ENCODE measurements around the gene SIGLEC6. TPM values are rescaled to one million over a fixed set of nuclear protein-coding genes. Genes with fewer than 3 reads are reported as not detected.

The SIGLEC6 gene
- polyA plus RNA-seq, 2 of the 4 experiments (the other 2 are of a cell fraction) = not detected

GRCh38 chr19:51529301-51529700 lies 2.2 kb downstream of the SIGLEC6 start:
- no peak for ATAC-seq
- no peak overlapping the region for H3K4me3 ChIP-seq
- no peaks in the 10 kb centered on the region; the same call in 2 of the 3 replicates for H3K9me3 ChIP-seq
- FAIRE-seq = no peak
- no peak overlapping the region for H3K4me2 ChIP-seq
- 0% methylated on average over 1 of the region's 2 CpGs for WGBS (ENCODE audit: missing lambda C conversion rate)
- ChIA-PET CTCF (interaction anchor here (0.9 to 3.8 kb wide), 3 partner anchors 14 to 108 kb away, joined by 3 to 18 read pairs (median 3); no protein-coding TSS in a partner anchor), POLR2A (no interaction called here)
- H3K4me1 ChIP-seq = no peaks in the 10 kb centered on the region
- TF ChIP-seq JUN (IDR thresholded peaks at IDR 0.05) (no peak), MAFK (IDR thresholded peaks at IDR 0.05; ENCODE audit: partially characterized antibody) (no peak), ESRRA (IDR thresholded peaks at IDR 0.05; ENCODE audit: borderline replicate concordance, low read length) (no peak), MYC (IDR thresholded peaks at IDR 0.05; ENCODE audit: borderline replicate concordance, low read length) (no peak), FOXS1 (CRISPR knock-in tag; IDR thresholded peaks at IDR 0.05) (no peak), RCOR1 (IDR thresholded peaks at IDR 0.05; ENCODE audit: low read depth, low read length) (no peak), CBX2 (IDR thresholded peaks at IDR 0.05; ENCODE audit: borderline replicate concordance, low read depth) (no peak), ZC3H11A (IDR thresholded peaks at IDR 0.05) (no peak), CHD2 (IDR thresholded peaks at IDR 0.05; ENCODE audit: low read length, partially characterized antibody) (no peak), TP53 (CRISPR knock-in tag; IDR thresholded peaks at IDR 0.05) (no peak), PBX3 (IDR thresholded peaks at IDR 0.05) (no peak), SMC3 (IDR thresholded peaks at IDR 0.05) (no peak)
- H3K27ac ChIP-seq = no peak overlapping the region
- DNase-seq (ENCODE audit: low read depth in 1 of 2, low spot score in 1 of 2) = no peak

GRCh38 chr19:51525651-51526050 lies 5.8 kb downstream of the SIGLEC6 start:
- ChIA-PET POLR2A (no interaction called here), CTCF (interaction anchor here (0.7 to 3.7 kb wide), 2 partner anchors 11 to 38 kb away, joined by 3 to 24 read pairs; no protein-coding TSS in a partner anchor)
- WGBS (ENCODE audit: missing lambda C conversion rate) = 0% methylated on average over 4 of the region's 4 CpGs
- H3K4me2 ChIP-seq = no peak overlapping the region
- no peaks in the 10 kb centered on the region for H3K4me1 ChIP-seq
- ATAC-seq = no peak
- no peak for TF ChIP-seq RAD21 (conservative IDR thresholded peaks at IDR 0.05 in 1 of 2, IDR thresholded peaks at IDR 0.05 in 1 of 2)
- no peak for TF ChIP-seq RARB (CRISPR knock-in tag; IDR thresholded peaks at IDR 0.05)
- TF ChIP-seq CTCF (IDR thresholded peaks at IDR 0.05) = no peak
- TF ChIP-seq FOSL2 (IDR thresholded peaks at IDR 0.05) = no peak
- TF ChIP-seq FOSL2 (CRISPR knock-in tag; IDR thresholded peaks at IDR 0.05) = no peak
- TF ChIP-seq BHLHE40 (IDR thresholded peaks at IDR 0.05; ENCODE audit: low read depth, low read length) = no peak
- TF ChIP-seq SREBF2 (IDR thresholded peaks at IDR 0.05) = no peak
- TF ChIP-seq E2F6 (IDR thresholded peaks at IDR 0.05; ENCODE audit: borderline replicate concordance, low read depth) = no peak
- TF ChIP-seq HOXA7 (CRISPR knock-in tag; IDR thresholded peaks at IDR 0.05) = no peak
- no peak for TF ChIP-seq SMC3 (IDR thresholded peaks at IDR 0.05)
- no peak for TF ChIP-seq NPAS2 (CRISPR knock-in tag; IDR thresholded peaks at IDR 0.05; ENCODE audit: borderline replicate concordance)
- no peak for TF ChIP-seq JUNB (IDR thresholded peaks at IDR 0.05)
- no peak for TF ChIP-seq EP300 (IDR thresholded peaks at IDR 0.05)
- peaks cover 5% of the 10 kb centered on the region; the same call in 2 of the 3 replicates for H3K9me3 ChIP-seq
- H3K27ac ChIP-seq = no peak overlapping the region
- no peak overlapping the region for H3K4me3 ChIP-seq
- no peak for DNase-seq (ENCODE audit: low read depth in 1 of 2, low spot score in 1 of 2)
- FAIRE-seq = no peak

Measured in A549 (cell line).